ENCODE data around the gene MYRFL.
"Not testable (repeated sequence)": the region's sequence is repeated elsewhere in the genome, so short reads cannot be mapped to it uniquely, and the experiment has no call there.

The MYRFL gene

GRCh38 chr12:69993433-69993832, 168.4 kb downstream of the MYRFL start:
- DNase-seq, result no peak

DNA sequence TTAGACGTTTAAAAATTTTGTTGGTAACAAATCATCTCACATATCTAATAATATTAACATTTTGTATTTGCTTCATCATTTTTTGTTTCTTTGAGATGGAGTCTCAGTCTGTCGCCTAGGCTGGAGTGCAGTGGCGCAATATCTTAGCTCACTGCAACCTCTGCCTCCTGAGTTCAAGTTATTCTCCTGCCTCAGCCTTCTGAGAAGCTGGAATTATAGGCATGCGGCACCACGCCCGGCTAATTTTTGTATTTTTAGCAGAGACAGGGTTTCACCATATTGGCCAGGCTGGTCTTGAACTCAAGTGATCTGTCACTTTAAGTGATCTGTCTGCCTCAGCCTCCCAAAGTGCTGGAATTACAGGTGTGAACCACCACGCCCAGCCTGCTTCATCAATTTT, 169.1 kb downstream of the MYRFL start:
- not testable (repeated sequence) for DNase-seq

DNA sequence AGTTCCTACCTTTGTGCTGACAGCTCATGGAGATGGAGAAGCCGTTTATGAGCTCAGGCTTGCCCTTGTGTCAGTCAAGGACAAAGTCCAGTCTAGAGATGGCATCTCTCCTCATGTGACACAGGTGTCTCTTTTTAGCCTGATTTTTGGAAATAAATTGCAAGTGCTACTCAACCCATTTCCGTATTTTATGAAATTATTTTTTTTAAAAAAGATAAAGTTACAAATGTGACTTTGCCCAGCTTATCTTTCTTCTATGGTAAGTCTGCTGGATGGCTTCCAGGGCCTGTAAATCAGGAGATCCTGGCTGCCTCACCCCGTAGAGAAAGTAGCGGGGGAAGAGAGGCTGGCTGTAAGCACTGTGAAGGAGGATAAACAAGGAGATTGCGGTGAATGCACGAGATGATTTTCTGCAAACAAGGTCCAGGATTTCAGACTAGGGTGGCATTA, 169.7 kb downstream of the MYRFL start:
- peak; percentile 8 for DNase-seq

DNA sequence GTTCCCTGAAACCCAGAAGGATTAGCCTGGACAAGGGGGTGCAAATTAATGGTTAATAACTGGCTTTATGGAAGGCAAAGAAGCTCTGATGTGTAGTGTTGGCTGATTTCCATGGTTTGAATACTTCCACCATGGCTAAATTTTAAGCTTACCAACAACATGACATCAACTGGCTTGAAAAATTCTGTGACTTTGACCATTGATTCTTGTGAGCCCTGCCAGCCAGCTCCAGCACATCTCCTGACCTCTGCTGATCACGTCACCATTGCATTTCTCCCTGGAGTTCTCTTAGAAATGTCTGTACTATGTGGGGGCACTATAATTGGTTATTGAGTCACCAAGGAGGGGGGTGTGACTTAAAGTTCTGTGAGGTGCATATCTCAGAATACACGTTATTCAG, 171.2 kb downstream of the MYRFL start:
- no peak for DNase-seq

GRCh38 chr12:69996722-69997121, 171.7 kb downstream of the MYRFL start:
- no peak for DNase-seq

- DNase-seq, result no peak
Measured at GRCh38 chr12:69998011-69998410, 173.0 kb downstream of the MYRFL start.

- no peak for DNase-seq
Measured at GRCh38 chr12:69998922-69999321, 173.9 kb downstream of the MYRFL start.

GRCh38 chr12:69999561-69999960, 174.5 kb downstream of the MYRFL start:
- DNase-seq, result no peak

GRCh38 chr12:70002097-70002911, 177.3 kb downstream of the MYRFL start:
- DNase-seq, result peak; percentile 17

DNA sequence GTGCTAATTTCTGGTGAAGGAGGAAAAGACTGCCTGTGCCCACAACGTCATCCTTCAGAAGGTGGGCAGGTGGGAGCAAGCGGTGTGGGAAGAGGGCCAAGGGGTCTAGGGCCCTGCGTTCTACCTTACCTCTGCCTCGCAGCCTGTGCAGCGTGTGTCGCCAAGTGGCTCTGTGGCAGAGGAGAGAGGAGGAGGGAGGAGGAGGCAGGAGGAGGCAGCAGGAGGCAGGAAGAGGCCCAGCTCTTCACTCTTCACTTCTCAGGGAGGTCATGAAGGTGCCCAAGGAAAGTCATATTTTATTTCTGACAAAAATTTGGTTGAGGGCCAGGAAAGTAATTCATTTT, 177.9 kb downstream of the MYRFL start:
- DNase-seq, result no peak

DNA sequence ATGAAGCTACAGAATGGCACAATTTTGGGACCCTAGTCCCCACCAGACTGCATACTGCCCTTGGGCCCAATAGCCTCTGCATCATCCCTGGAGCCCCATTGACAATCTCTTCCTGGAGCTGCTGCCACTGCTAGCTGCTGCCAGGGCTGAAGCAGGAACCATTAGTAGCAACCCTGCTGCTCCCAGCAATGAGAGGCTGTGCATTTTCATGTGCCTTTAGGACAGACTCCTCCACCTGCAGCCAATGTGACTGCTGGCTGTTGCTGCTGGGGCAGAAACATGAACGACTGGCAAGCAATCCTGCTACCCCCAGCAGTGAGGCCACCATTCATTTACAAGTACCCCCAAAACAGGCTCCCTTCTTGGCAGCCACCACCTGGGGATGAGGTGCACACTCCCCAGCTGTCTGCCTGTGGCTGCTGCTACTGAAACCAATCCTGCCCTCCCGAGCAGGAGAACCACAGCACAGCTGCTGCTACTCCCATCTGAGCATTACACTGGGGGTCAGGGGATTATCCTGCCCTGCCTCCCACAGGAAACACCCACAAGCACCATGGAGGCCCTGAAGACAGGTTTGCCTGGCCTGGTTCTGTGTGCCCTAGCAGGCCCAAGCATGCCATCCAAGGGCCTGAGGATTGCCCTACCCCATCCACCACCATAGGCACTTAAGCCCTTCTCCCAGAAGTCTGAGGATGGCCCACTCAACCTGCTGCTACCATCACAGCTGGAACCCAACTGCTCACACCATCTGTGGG, 181.0 kb downstream of the MYRFL start:
- no peak for DNase-seq

GRCh38 chr12:70006619-70006973, 181.6 kb downstream of the MYRFL start:
- no peak for DNase-seq

- DNase-seq, result no peak
Measured at GRCh38 chr12:70007687-70008086, 182.7 kb downstream of the MYRFL start.

All from fibroblast of skin of abdomen (primary cell).